ENCODE measurements around the gene IHH. TPM values are rescaled to one million over a fixed set of nuclear protein-coding genes. Genes with fewer than 3 reads are reported as not detected.

Gene IHH
- total RNA-seq, 3 donors from 2014 or later (not counting 1 experiment from before 2014, with no cell fraction given) = not detected

DNA sequence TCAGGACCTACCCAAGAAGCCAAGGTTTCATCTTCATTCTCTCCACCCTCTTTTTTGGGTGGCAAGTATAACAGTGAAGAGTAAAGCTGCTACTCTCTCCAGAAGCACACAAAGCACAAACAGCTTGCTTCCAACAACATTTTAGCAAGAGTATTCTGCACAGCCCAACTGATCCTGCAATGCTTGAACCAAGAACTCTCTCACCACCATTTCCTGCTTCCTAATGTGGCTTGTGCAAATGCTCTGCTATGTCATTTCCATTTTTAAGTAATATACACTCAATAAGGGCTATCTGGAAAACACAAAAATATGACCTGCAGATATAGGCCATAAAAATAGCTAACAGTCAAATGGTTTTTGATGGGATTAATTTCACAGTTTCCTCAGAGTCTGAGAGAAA is 24.1 kb upstream of the IHH start:
- ATAC-seq (no peak), DNase-seq (no peak)
- Histone ChIP-seq H3K4me3 (ENCODE audit: low read length) (no peak overlapping the region), H3K27me3 (ENCODE audit: control insufficient read depth, insufficient read depth, low read length) (no peaks in the 10 kb centered on the region), H3K4me1 (ENCODE audit: control insufficient read depth, insufficient read depth, low read length) (no peaks in the 10 kb centered on the region), H3K27ac (ENCODE audit: low read length) (no peak overlapping the region), H3K36me3 (ENCODE audit: control insufficient read depth, insufficient read depth, low read length) (no peaks in the 10 kb centered on the region), H3K9me3 (ENCODE audit: control insufficient read depth, insufficient read depth, low read length) (no peaks in the 10 kb centered on the region)
- Mint-ChIP-seq H3K27me3 (ENCODE audit: low read depth in 2 of 2) (no peaks in the 10 kb centered on the region), H3K36me3 (no peaks in the 10 kb centered on the region), H3K9me3 (no peaks in the 10 kb centered on the region), H3K4me1 (peaks cover 12 to 23% of the 10 kb centered on the region in 2 donors), H3K4me3 (no peak overlapping the region), H3K27ac (no peak overlapping the region)
- intact Hi-C loops (cut with micrococcal nuclease) = no loop called here
- no peak for TF ChIP-seq CTCF (IDR thresholded peaks at IDR 0.05)

GRCh38 chr2:219082332-219082958 is 21.7 kb upstream of the IHH start:
- TF ChIP-seq CTCF (IDR thresholded peaks at IDR 0.05) = no peak
- DNase-seq = no peak
- Mint-ChIP-seq H3K4me1 (peaks cover 12 to 26% of the 10 kb centered on the region in 2 donors), H3K27me3 (ENCODE audit: low read depth in 2 of 2) (no peaks in the 10 kb centered on the region), H3K9me3 (no peaks in the 10 kb centered on the region), H3K36me3 (no peaks in the 10 kb centered on the region), H3K4me3 (no peak overlapping the region), H3K27ac (no peak overlapping the region)
- Histone ChIP-seq H3K9me3 (ENCODE audit: control insufficient read depth, insufficient read depth, low read length) (no peaks in the 10 kb centered on the region), H3K4me1 (ENCODE audit: control insufficient read depth, insufficient read depth, low read length) (no peaks in the 10 kb centered on the region), H3K27ac (ENCODE audit: low read length) (no peak overlapping the region), H3K4me3 (ENCODE audit: low read length) (no peak overlapping the region), H3K27me3 (ENCODE audit: control insufficient read depth, insufficient read depth, low read length) (no peaks in the 10 kb centered on the region), H3K36me3 (ENCODE audit: control insufficient read depth, insufficient read depth, low read length) (peaks cover 2% of the 10 kb centered on the region)
- 89% methylated on average over 5 of the region's 5 CpGs for WGBS (ENCODE audit: insufficient coverage)
- intact Hi-C loops (cut with micrococcal nuclease) = no loop called here
- no peak for ATAC-seq

GRCh38 chr2:219081701-219082331 is 21.1 kb upstream of the IHH start:
- H3K9me3 ChIP-seq (ENCODE audit: control insufficient read depth, insufficient read depth, low read length) = no peaks in the 10 kb centered on the region
- peak in 1 of 3 donors; percentile 32 for ATAC-seq
- Mint-ChIP-seq H3K4me1 (peaks cover 12 to 23% of the 10 kb centered on the region in 2 donors), H3K27ac (no peak overlapping the region), H3K4me3 (no peak overlapping the region), H3K36me3 (no peaks in the 10 kb centered on the region), H3K9me3 (no peaks in the 10 kb centered on the region), H3K27me3 (ENCODE audit: low read depth in 2 of 2) (no peaks in the 10 kb centered on the region)
- H3K4me3 ChIP-seq (ENCODE audit: low read length) = no peak overlapping the region
- intact Hi-C loops (cut with micrococcal nuclease) = no loop called here
- TF ChIP-seq CTCF (IDR thresholded peaks at IDR 0.05) = no peak
- no peak overlapping the region for H3K27ac ChIP-seq (ENCODE audit: low read length)
- H3K4me1 ChIP-seq (ENCODE audit: control insufficient read depth, insufficient read depth, low read length) = no peaks in the 10 kb centered on the region
- peaks cover 7% of the 10 kb centered on the region for H3K36me3 ChIP-seq (ENCODE audit: control insufficient read depth, insufficient read depth, low read length)
- DNase-seq = no peak
- H3K27me3 ChIP-seq (ENCODE audit: control insufficient read depth, insufficient read depth, low read length) = no peaks in the 10 kb centered on the region

DNA sequence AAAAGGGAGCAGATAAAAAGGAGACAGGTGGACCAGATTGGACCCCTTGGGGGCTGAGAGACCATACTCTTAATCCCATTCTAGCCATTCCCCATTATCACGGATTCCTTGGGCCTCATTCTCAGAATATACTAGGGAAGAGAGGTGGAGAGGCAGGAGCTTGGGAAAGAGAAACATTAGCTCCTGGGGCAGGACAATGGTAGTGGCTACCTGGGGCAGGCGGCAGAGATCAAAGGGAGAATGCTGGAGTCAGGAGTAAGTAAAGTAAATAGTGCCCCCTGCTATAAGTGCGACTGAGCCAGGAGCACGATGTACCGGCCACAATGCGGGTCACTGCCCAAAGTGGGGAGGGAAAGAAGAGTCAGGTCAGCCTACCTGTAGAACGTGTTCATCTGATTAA is 20.4 kb upstream of the IHH start:
- Mint-ChIP-seq H3K36me3 (no peaks in the 10 kb centered on the region), H3K9me3 (no peaks in the 10 kb centered on the region), H3K27me3 (ENCODE audit: low read depth in 2 of 2) (no peaks in the 10 kb centered on the region), H3K4me1 (peaks cover 12 to 17% of the 10 kb centered on the region in 2 donors), H3K27ac (no peak overlapping the region), H3K4me3 (no peak overlapping the region)
- WGBS (ENCODE audit: insufficient coverage) = 96% methylated on average over 7 of the region's 7 CpGs
- no peaks in the 10 kb centered on the region for H3K27me3 ChIP-seq (ENCODE audit: control insufficient read depth, insufficient read depth, low read length)
- no peak for TF ChIP-seq CTCF (IDR thresholded peaks at IDR 0.05)
- no peak overlapping the region for H3K4me3 ChIP-seq (ENCODE audit: low read length)
- no peak overlapping the region for H3K27ac ChIP-seq (ENCODE audit: low read length)
- DNase-seq (no peak), ATAC-seq (no peak)
- intact Hi-C loops (cut with micrococcal nuclease) = no loop called here
- H3K36me3 ChIP-seq (ENCODE audit: control insufficient read depth, insufficient read depth, low read length) = peaks cover 12% of the 10 kb centered on the region
- H3K4me1 ChIP-seq (ENCODE audit: control insufficient read depth, insufficient read depth, low read length) = no peaks in the 10 kb centered on the region
- H3K9me3 ChIP-seq (ENCODE audit: control insufficient read depth, insufficient read depth, low read length) = no peaks in the 10 kb centered on the region
